IgD-negative memory B cell (primary cell): ENCODE results near the gene DGKD. TPM values are rescaled to one million over a fixed set of nuclear protein-coding genes. Genes with fewer than 3 reads are reported as not detected.
"Not testable (repeated sequence)": the region's sequence is repeated elsewhere in the genome, so short reads cannot be mapped to it uniquely, and the experiment has no call there.

Experiments
- H3K27ac Mint-ChIP-seq, 3 donors: one replicate each; pipeline ENCODE4 v1.8.0; 2020 to 2022; ENCODE audit warnings: mild to moderate bottlenecking in 3 of 3, mixed read lengths in 3 of 3, moderate library complexity in 1 of 3
- H3K27me3 Mint-ChIP-seq: one replicate; pipeline ENCODE4 v1.8.0; 2021; ENCODE audit warnings: mixed read lengths
- H3K36me3 Mint-ChIP-seq: one replicate; pipeline ENCODE4 v1.8.0; 2020; ENCODE audit warnings: mild to moderate bottlenecking, mixed read lengths
- H3K4me1 Mint-ChIP-seq, 3 donors: one replicate each; pipeline ENCODE4 v1.8.0; 2020 to 2022; ENCODE audit warnings: mixed read lengths in 3 of 3, mild to moderate bottlenecking in 1 of 3
- H3K4me3 Mint-ChIP-seq, 4 donors: one replicate each; pipeline ENCODE4 v1.8.0; 2020 to 2022; ENCODE audit warnings: mild to moderate bottlenecking in 4 of 4, mixed read lengths in 4 of 4, moderate library complexity in 3 of 4
- H3K9me3 Mint-ChIP-seq, 3 donors: one replicate each; pipeline ENCODE4 v1.8.0; 2020 to 2021; ENCODE audit warnings: mixed read lengths in 3 of 3, mild to moderate bottlenecking in 1 of 3
- polyA plus RNA-seq: library from polyadenylated mRNA; unstranded; fragments of 300-500 nt; fragmentation: Illumina TruSeq; gene quantifications from one replicate; pipeline ENCODE4 v1.2.3, GENCODE V29; 2021

Gene DGKD
- polyA plus RNA-seq, 1 donor from 2014 or later, result 44.9 TPM

DNA sequence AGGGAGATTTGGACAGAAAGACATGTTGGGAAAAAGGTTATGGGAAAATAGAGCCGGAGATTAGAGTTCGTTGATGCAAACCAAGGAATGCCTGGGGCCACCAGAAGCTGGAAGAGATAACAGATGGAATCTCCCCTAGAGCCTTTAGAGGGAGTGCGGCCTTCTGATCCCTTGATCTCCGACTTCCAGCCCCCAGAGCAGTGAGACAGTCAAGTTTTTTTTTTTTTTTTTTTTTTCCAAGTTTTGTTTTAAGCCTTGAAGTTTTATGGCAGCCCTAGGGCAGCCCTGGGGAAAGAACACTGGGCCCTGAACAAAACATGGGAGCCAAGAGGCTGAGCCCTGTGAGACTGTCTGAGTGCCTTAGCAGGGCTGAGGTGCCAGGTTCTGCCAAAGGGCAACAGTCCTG, 6.5 kb downstream of the DGKD start:
- H3K4me3 Mint-ChIP-seq, result peak overlapping the region in 1 of 4 donors; percentile 73

GRCh38 chr2:233361297-233361696, 7.0 kb downstream of the DGKD start:
- Mint-ChIP-seq H3K4me3 (no peak overlapping the region), H3K9me3 (peaks cover 2 to 12% (median 5%) of the 10 kb centered on the region in 3 donors), H3K36me3 (peaks cover 16% of the 10 kb centered on the region), H3K27ac (peak overlapping the region in 2 of 3 donors; percentile 10 to 31), H3K4me1 (peaks cover 53 to 61% (median 55%) of the 10 kb centered on the region in 3 donors), H3K27me3 (no peaks in the 10 kb centered on the region)

More for the DNA sequence above, 6.5 kb downstream of the DGKD start:
- H3K9me3 Mint-ChIP-seq, result peaks cover 2 to 12% (median 5%) of the 10 kb centered on the region in 3 donors
- H3K4me1 Mint-ChIP-seq, result peaks cover 53 to 61% (median 53%) of the 10 kb centered on the region in 3 donors
- peak overlapping the region in 2 of 3 donors; percentile 10 to 31 for H3K27ac Mint-ChIP-seq
- H3K36me3 Mint-ChIP-seq, result peaks cover 16% of the 10 kb centered on the region
- H3K27me3 Mint-ChIP-seq, result no peaks in the 10 kb centered on the region

- no peak overlapping the region for H3K27ac Mint-ChIP-seq
- no peak overlapping the region for H3K4me3 Mint-ChIP-seq
- peaks cover 16% of the 10 kb centered on the region for H3K36me3 Mint-ChIP-seq
- peaks cover 47 to 58% (median 52%) of the 10 kb centered on the region in 3 donors for H3K4me1 Mint-ChIP-seq
- H3K9me3 Mint-ChIP-seq, result peaks cover 2 to 12% (median 5%) of the 10 kb centered on the region in 3 donors
- H3K27me3 Mint-ChIP-seq, result no peaks in the 10 kb centered on the region
These were observed 8.4 kb downstream of the DGKD start for GRCh38 chr2:233362742-233363141.

DNA sequence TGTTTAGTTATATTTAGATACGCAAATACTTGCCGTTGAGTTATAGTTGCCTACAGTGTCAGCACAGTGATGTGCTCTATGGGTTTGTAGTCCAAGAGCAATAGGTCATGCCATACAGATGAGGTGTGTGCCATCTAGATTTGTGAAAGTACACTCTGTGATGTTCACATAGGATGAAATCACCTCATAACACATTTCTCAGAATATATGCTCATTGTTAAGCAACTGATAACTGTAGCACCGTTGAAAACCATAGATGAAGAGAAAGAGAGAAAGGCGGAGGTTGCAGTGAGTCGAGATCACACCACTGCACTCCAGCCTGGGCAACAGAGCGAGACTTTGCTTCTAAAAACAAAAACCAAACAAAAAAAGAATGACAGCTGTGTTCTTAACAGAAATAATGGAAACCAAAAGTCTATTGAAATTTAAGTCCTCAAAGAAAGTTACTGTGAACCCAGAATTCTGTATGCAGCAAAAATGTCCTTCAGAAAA, 9.5 kb downstream of the DGKD start:
- H3K27ac Mint-ChIP-seq, result peak overlapping the region in 2 of 3 donors; percentile 53 to 92
- peaks cover 2 to 12% (median 5%) of the 10 kb centered on the region in 3 donors for H3K9me3 Mint-ChIP-seq
- H3K4me3 Mint-ChIP-seq, result peak overlapping the region in 1 of 4 donors; percentile 44
- peaks cover 17% of the 10 kb centered on the region for H3K36me3 Mint-ChIP-seq
- peaks cover 41 to 56% (median 46%) of the 10 kb centered on the region in 3 donors for H3K4me1 Mint-ChIP-seq
- H3K27me3 Mint-ChIP-seq, result no peaks in the 10 kb centered on the region

GRCh38 chr2:233365861-233366520, 11.7 kb downstream of the DGKD start:
- Mint-ChIP-seq H3K9me3 (peaks cover 2 to 12% (median 5%) of the 10 kb centered on the region in 3 donors), H3K27me3 (no peaks in the 10 kb centered on the region), H3K27ac (peak overlapping the region; percentile 30 to 91 (median 33)), H3K4me3 (peak overlapping the region in 1 of 4 donors; percentile 54), H3K4me1 (peaks cover 43 to 60% (median 46%) of the 10 kb centered on the region in 3 donors), H3K36me3 (peaks cover 17% of the 10 kb centered on the region)

DNA sequence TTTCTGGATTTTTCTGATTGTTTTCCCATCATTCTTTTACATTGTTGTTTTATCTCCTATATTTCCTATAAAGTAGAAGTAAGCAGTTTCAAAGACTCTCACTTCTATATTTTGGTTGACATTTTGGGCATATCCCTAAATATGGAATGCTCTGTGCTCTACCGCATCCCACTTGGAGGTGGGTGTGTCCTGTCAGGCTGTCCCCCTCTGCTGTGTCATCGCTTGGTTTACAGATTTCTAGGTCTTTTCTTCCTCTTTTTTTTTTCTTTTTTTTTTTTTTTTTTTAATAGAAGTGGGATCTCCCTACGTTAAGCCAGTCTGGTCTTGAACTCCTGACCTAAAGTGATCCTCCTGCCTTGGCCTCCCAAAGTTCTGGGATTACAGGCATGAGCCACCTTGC, 13.3 kb downstream of the DGKD start:
- no peak overlapping the region for H3K27ac Mint-ChIP-seq

DNA sequence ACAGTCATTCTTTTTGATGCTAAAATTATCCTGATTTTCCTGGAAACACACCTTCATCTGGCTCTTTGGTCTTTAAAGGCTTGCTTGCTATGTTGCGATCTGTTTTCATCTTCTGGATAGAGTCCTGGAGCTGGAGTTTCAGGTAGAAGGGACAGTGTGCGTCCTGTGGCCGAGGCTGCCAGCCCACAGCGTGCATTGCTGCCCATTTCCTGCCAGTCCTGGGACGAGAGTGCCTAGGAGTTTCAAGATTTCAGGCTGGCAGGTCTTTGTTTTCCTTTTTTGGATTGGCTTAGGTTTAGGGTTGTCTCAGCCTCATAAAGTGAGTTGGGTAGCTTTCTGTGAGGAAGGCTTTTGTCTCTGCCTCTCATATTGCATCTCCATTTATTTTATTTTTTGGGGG, 14.5 kb downstream of the DGKD start:
- no peak overlapping the region for H3K4me3 Mint-ChIP-seq
- no peaks in the 10 kb centered on the region for H3K27me3 Mint-ChIP-seq
- H3K9me3 Mint-ChIP-seq, result peaks cover 1 to 9% (median 2%) of the 10 kb centered on the region in 3 donors
- H3K4me1 Mint-ChIP-seq, result peaks cover 40 to 59% (median 44%) of the 10 kb centered on the region in 3 donors
- H3K27ac Mint-ChIP-seq, result no peak overlapping the region
- H3K36me3 Mint-ChIP-seq, result peaks cover 13% of the 10 kb centered on the region

More for the DNA sequence above, 13.3 kb downstream of the DGKD start:
- Mint-ChIP-seq H3K4me3 (no peak overlapping the region), H3K4me1 (peaks cover 39 to 55% (median 42%) of the 10 kb centered on the region in 3 donors), H3K36me3 (peaks cover 16% of the 10 kb centered on the region), H3K9me3 (peaks cover 2 to 12% (median 5%) of the 10 kb centered on the region in 3 donors), H3K27me3 (no peaks in the 10 kb centered on the region)

DNA sequence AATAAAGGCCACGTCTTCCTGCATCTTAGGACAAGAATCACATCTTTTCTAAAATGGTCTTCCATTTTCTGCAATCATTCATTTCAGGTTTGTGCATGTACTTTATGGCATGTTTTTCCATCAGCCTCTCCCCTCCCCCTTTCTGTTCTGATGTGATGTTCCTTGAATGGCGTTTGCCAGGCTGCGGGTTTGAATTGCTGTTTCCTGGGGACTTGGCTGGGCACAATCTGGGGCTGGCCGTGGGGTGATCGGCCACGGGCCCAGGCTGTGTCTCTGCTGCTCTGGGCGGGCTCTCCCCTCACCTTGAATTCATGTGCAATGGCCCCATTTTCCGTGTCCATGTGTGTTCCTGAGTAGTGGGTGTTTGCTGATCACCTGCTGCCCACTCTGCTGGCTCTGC, 15.2 kb downstream of the DGKD start:
- Mint-ChIP-seq H3K9me3 (peaks cover 0 to 3% (median under 1%) of the 10 kb centered on the region in 3 donors), H3K27ac (peak overlapping the region in 2 of 3 donors; percentile 4 to 73), H3K36me3 (peaks cover 8% of the 10 kb centered on the region), H3K4me3 (peak overlapping the region in 2 of 4 donors; percentile 12 to 35), H3K4me1 (peaks cover 38 to 52% (median 41%) of the 10 kb centered on the region in 3 donors), H3K27me3 (no peaks in the 10 kb centered on the region)

- Mint-ChIP-seq H3K9me3 (no peaks in the 10 kb centered on the region), H3K27ac (peak overlapping the region in 2 of 3 donors; percentile 4 to 73), H3K36me3 (peaks cover 7% of the 10 kb centered on the region), H3K27me3 (no peaks in the 10 kb centered on the region), H3K4me1 (peaks cover 36 to 46% (median 39%) of the 10 kb centered on the region in 3 donors), H3K4me3 (peak overlapping the region in 2 of 4 donors; percentile 12 to 68)
These were observed 15.8 kb downstream of the DGKD start for GRCh38 chr2:233369897-233370685.

GRCh38 chr2:233371641-233372040, 17.3 kb downstream of the DGKD start:
- H3K36me3 Mint-ChIP-seq, result peaks cover 7% of the 10 kb centered on the region

DNA sequence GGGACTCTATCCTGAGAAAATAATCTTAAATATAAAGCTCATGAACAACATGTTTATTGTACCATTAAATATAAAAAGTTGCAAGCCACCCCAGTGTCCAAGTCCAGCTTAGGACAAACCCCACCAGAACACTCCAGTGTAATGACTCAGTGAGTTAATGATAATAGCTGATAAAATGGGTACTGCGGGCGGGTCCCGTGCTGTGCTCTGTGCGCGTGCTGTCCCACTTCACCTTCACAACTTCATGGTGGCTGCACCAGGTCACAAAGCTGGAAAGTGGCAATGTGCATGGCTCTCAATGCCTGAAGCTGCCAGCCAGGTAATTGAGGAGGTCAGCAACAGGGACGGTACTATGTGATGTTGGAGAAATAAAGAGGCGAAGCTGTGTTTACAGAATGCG, 18.6 kb downstream of the DGKD start:
- no peaks in the 10 kb centered on the region for H3K9me3 Mint-ChIP-seq
- peak overlapping the region in 1 of 3 donors; percentile 42 for H3K27ac Mint-ChIP-seq
- H3K27me3 Mint-ChIP-seq, result no peaks in the 10 kb centered on the region
- peaks cover 10% of the 10 kb centered on the region for H3K36me3 Mint-ChIP-seq
- peaks cover 26 to 46% (median 43%) of the 10 kb centered on the region in 3 donors for H3K4me1 Mint-ChIP-seq
- no peak overlapping the region for H3K4me3 Mint-ChIP-seq

More at GRCh38 chr2:233371641-233372040, 17.3 kb downstream of the DGKD start:
- no peak overlapping the region for H3K4me3 Mint-ChIP-seq
- peaks cover 30 to 47% (median 42%) of the 10 kb centered on the region in 3 donors for H3K4me1 Mint-ChIP-seq
- H3K9me3 Mint-ChIP-seq, result no peaks in the 10 kb centered on the region
- no peaks in the 10 kb centered on the region for H3K27me3 Mint-ChIP-seq
- H3K27ac Mint-ChIP-seq, result no peak overlapping the region

- Mint-ChIP-seq H3K4me1 (peaks cover 26 to 45% (median 43%) of the 10 kb centered on the region in 3 donors), H3K9me3 (no peaks in the 10 kb centered on the region), H3K27ac (no peak overlapping the region), H3K36me3 (peaks cover 10% of the 10 kb centered on the region), H3K4me3 (no peak overlapping the region), H3K27me3 (no peaks in the 10 kb centered on the region)
These were observed 19.0 kb downstream of the DGKD start for GRCh38 chr2:233373316-233373715.

- not testable (repeated sequence) for H3K27me3 Mint-ChIP-seq, H3K9me3 Mint-ChIP-seq, H3K27ac Mint-ChIP-seq, H3K36me3 Mint-ChIP-seq, H3K4me3 Mint-ChIP-seq
- H3K4me1 Mint-ChIP-seq, result peaks cover 24 to 44% (median 44%) of the 10 kb centered on the region in 3 donors
These were observed 20.5 kb downstream of the DGKD start for GRCh38 chr2:233374776-233375175.

DNA sequence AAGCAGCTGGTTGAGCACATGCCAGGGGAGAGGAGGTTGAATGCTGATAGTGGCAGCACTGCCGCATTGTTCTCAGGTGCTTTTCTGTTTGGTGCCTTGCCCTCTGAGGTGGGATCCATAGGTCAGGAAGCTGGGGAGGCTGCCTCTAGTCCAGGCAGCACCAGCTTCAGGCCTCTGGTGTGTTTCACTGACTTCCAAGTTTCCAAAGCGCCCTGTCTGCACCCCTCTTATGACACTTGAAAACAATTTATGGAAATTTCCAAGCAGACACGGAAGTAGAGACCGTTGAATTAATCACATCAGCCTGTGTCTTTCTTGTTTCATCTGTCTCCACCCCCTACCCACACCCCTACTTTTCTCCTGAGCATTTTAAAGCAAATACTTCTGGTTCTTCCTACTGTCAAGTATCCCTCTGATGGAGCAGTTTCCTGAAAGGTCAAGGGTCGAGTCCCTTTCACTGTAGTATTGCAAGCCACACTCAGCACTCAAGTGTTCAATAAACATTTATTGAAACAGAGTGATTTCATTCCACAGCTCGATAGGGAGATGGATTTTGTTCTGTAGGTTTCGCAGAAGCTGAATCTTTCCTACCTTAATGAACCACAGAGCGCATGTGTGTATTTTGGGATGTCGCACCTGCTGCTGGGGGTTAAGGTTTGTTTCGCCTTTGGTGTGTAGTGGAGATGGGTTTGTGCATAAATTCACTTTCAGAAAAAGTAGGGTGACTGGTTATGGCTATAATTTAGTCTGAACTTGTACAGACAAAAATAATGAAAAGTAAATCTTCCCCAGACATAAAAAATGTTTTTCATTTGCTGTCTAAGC, 21.4 kb downstream of the DGKD start:
- peaks cover 7% of the 10 kb centered on the region for H3K36me3 Mint-ChIP-seq

More for the DNA sequence above, 21.4 kb downstream of the DGKD start:
- Mint-ChIP-seq H3K27ac (peak overlapping the region; percentile 46 to 89 (median 70)), H3K9me3 (no peaks in the 10 kb centered on the region), H3K4me1 (peaks cover 29 to 49% (median 47%) of the 10 kb centered on the region in 3 donors), H3K27me3 (peaks cover 1% of the 10 kb centered on the region), H3K4me3 (peak overlapping the region in 1 of 4 donors; percentile 54)
